ENCODE data around the gene POLK.

POLK gene

GRCh38 chr5:75551471-75551870 lies 39.8 kb downstream of the POLK start:
- TF ChIP-seq POLR2AphosphoS5 (IDR thresholded peaks at IDR 0.05; ENCODE audit: low read depth, low read length) (no peak), REST (IDR thresholded peaks at IDR 0.05; ENCODE audit: insufficient read depth in 1 of 2, low read depth in 2 of 2, low read length in 2 of 2) (no peak), FOXP2 (optimal IDR thresholded peaks at IDR 0.05; ENCODE audit: borderline replicate concordance, extremely low read depth, extremely low read length, insufficient read depth) (no peak), SIN3A (IDR thresholded peaks at IDR 0.05; ENCODE audit: borderline replicate concordance, insufficient read depth, low read length) (no peak)

GRCh38 chr5:75552764-75553163 lies 41.1 kb downstream of the POLK start:
- TF ChIP-seq TAF1 (IDR thresholded peaks at IDR 0.05; ENCODE audit: borderline replicate concordance, insufficient read depth, low read length) = no peak
- TF ChIP-seq REST (IDR thresholded peaks at IDR 0.05; ENCODE audit: insufficient read depth in 1 of 2, low read depth in 2 of 2, low read length in 2 of 2) = no peak
- no peak for TF ChIP-seq POLR2AphosphoS5 (IDR thresholded peaks at IDR 0.05; ENCODE audit: low read depth, low read length)
- TF ChIP-seq FOXP2 (optimal IDR thresholded peaks at IDR 0.05; ENCODE audit: borderline replicate concordance, extremely low read depth, extremely low read length, insufficient read depth) = no peak
- no peak for TF ChIP-seq SIN3A (IDR thresholded peaks at IDR 0.05; ENCODE audit: borderline replicate concordance, insufficient read depth, low read length)

- no peak for TF ChIP-seq REST (IDR thresholded peaks at IDR 0.05; ENCODE audit: insufficient read depth in 1 of 2, low read depth in 2 of 2, low read length in 2 of 2)
- TF ChIP-seq POLR2AphosphoS5 (IDR thresholded peaks at IDR 0.05; ENCODE audit: low read depth, low read length) = no peak
- TF ChIP-seq TAF1 (IDR thresholded peaks at IDR 0.05; ENCODE audit: borderline replicate concordance, insufficient read depth, low read length) = no peak
- no peak for TF ChIP-seq FOXP2 (optimal IDR thresholded peaks at IDR 0.05; ENCODE audit: borderline replicate concordance, extremely low read depth, extremely low read length, insufficient read depth)
- TF ChIP-seq SIN3A (IDR thresholded peaks at IDR 0.05; ENCODE audit: borderline replicate concordance, insufficient read depth, low read length) = no peak
Observed at GRCh38 chr5:75553358-75553757, 41.7 kb downstream of the POLK start.

GRCh38 chr5:75558221-75558620 lies 46.5 kb downstream of the POLK start:
- TF ChIP-seq SIN3A (IDR thresholded peaks at IDR 0.05; ENCODE audit: borderline replicate concordance, insufficient read depth, low read length) (no peak), TAF1 (IDR thresholded peaks at IDR 0.05; ENCODE audit: borderline replicate concordance, insufficient read depth, low read length) (no peak), REST (IDR thresholded peaks at IDR 0.05; ENCODE audit: insufficient read depth in 1 of 2, low read depth in 2 of 2, low read length in 2 of 2) (no peak), FOXP2 (optimal IDR thresholded peaks at IDR 0.05; ENCODE audit: borderline replicate concordance, extremely low read depth, extremely low read length, insufficient read depth) (no peak), POLR2AphosphoS5 (IDR thresholded peaks at IDR 0.05; ENCODE audit: low read depth, low read length) (no peak)

All from PFSK-1 (cell line).